H9 (cell line): ENCODE measurements around the gene DHRSX. TPM values are rescaled to one million over a fixed set of nuclear protein-coding genes. Genes with fewer than 3 reads are reported as not detected.

Experiments
- DNase-seq: peaks from one replicate; pipeline ENCODE4 v3.0.0-alpha.2; 2017
- H2AFZ ChIP-seq: one replicate; pipeline ENCODE4 v1.6.1; 2013; ENCODE audit warnings: mild to moderate bottlenecking, low read length, control low read depth, moderate library complexity
- H2AK5ac ChIP-seq: 2 replicates; pipeline ENCODE4 v1.6.1; 2013; ENCODE audit warnings: low read length, control low read depth, mixed read lengths; ENCODE audit not compliant: insufficient read length
- H2BK120ac ChIP-seq: one replicate; pipeline ENCODE4 v1.6.1; 2013; ENCODE audit warnings: low read depth, mild to moderate bottlenecking, low read length, control low read depth, inconsistent platforms; ENCODE audit not compliant: poor library complexity, severe bottlenecking
- H2BK12ac ChIP-seq: 2 replicates; pipeline ENCODE4 v1.6.1; 2013; ENCODE audit warnings: low read length, control low read depth, mixed read lengths, low read depth; ENCODE audit not compliant: insufficient read length
- H2BK15ac ChIP-seq: 2 replicates; pipeline ENCODE4 v1.6.1; 2013; ENCODE audit warnings: low read depth, low read length, control low read depth
- H2BK20ac ChIP-seq: one replicate; pipeline ENCODE4 v1.6.1; 2013; ENCODE audit warnings: low read depth, mild to moderate bottlenecking, low read length, control low read depth, inconsistent platforms; ENCODE audit not compliant: poor library complexity, severe bottlenecking
- H2BK5ac ChIP-seq: 2 replicates; pipeline ENCODE4 v1.6.1; 2013; ENCODE audit warnings: low read length, control low read depth, mixed read lengths; ENCODE audit not compliant: insufficient read length
- H3K14ac ChIP-seq: 2 replicates; pipeline ENCODE4 v1.6.1; 2013; ENCODE audit warnings: low read length, control low read depth; ENCODE audit not compliant: insufficient read depth
- H3K18ac ChIP-seq: 2 replicates; pipeline ENCODE4 v1.6.1; 2013; ENCODE audit warnings: low read depth, mild to moderate bottlenecking, mixed read lengths, low read length, control low read depth; ENCODE audit not compliant: insufficient read length
- H3K23ac ChIP-seq: 2 replicates; pipeline ENCODE4 v1.6.1; 2013; ENCODE audit warnings: low read length, control low read depth, mixed read lengths, low read depth; ENCODE audit not compliant: insufficient read length
- H3K23me2 ChIP-seq: 2 replicates; pipeline ENCODE4 v1.6.1; 2013; ENCODE audit warnings: low read depth, mild to moderate bottlenecking, mixed read lengths, low read length, control low read depth; ENCODE audit not compliant: insufficient read length, poor library complexity, severe bottlenecking
- H3K27ac ChIP-seq: 2 replicates; pipeline ENCODE4 v1.5.1; 2013; ENCODE audit warnings: low read length, control low read depth, mixed read lengths, low read depth; ENCODE audit not compliant: insufficient read length
- H3K27me3 ChIP-seq: 2 replicates; pipeline ENCODE4 v1.6.1; 2013; ENCODE audit warnings: low read length, control low read depth, inconsistent platforms; ENCODE audit not compliant: insufficient read depth
- H3K4ac ChIP-seq: 2 replicates; pipeline ENCODE4 v1.6.1; 2013; ENCODE audit warnings: low read depth, mild to moderate bottlenecking, control low read depth, inconsistent platforms, low read length, moderate library complexity
- H3K4me1 ChIP-seq: 2 replicates; pipeline ENCODE4 v1.6.1; 2013; ENCODE audit warnings: low read length, control low read depth, inconsistent platforms; ENCODE audit not compliant: insufficient read depth
- H3K4me2 ChIP-seq: 2 replicates; pipeline ENCODE4 v1.6.1; 2013; ENCODE audit warnings: low read length, control low read depth, mixed read lengths; ENCODE audit not compliant: insufficient read length, insufficient read depth
- H3K56ac ChIP-seq: 2 replicates; pipeline ENCODE4 v1.6.1; 2013; ENCODE audit warnings: low read depth, mild to moderate bottlenecking, mixed read lengths, low read length, control low read depth; ENCODE audit not compliant: insufficient read length
- H3K79me1 ChIP-seq: 2 replicates; pipeline ENCODE4 v1.6.1; 2013; ENCODE audit warnings: low read depth, mild to moderate bottlenecking, moderate library complexity, low read length, control low read depth, inconsistent platforms; ENCODE audit not compliant: insufficient read depth, poor library complexity, severe bottlenecking
- H3K79me2 ChIP-seq: 2 replicates; pipeline ENCODE4 v1.6.1; 2013; ENCODE audit warnings: low read length, control low read depth, inconsistent platforms; ENCODE audit not compliant: insufficient read depth
- H3K9ac ChIP-seq: 2 replicates; pipeline ENCODE4 v1.6.1; 2013; ENCODE audit warnings: low read length, control low read depth, mixed read lengths; ENCODE audit not compliant: insufficient read length; ENCODE audit errors: extremely low read depth
- H3K9me3 ChIP-seq: one replicate; pipeline ENCODE4 v1.6.1; 2013; ENCODE audit warnings: low read depth, low read length, inconsistent platforms; ENCODE audit not compliant: control insufficient read depth
- H3T11ph ChIP-seq: one replicate; pipeline ENCODE4 v1.6.1; 2013; ENCODE audit warnings: mild to moderate bottlenecking, low read length, control low read depth, inconsistent platforms
- H4K20me1 ChIP-seq: one replicate; pipeline ENCODE4 v1.6.1; 2013; ENCODE audit not compliant: control insufficient read depth, insufficient read length, insufficient read depth
- H4K5ac ChIP-seq: 2 replicates; pipeline ENCODE4 v1.6.1; 2013; ENCODE audit warnings: low read depth, mild to moderate bottlenecking, mixed read lengths, low read length, control low read depth; ENCODE audit not compliant: insufficient read length
- H4K8ac ChIP-seq: replicated peaks from 2 replicates; pipeline ENCODE4 v1.6.1; 2013; ENCODE audit warnings: low read length, control low read depth, mixed read lengths, low read depth; ENCODE audit not compliant: insufficient read length
- H4K91ac ChIP-seq: 2 replicates; pipeline ENCODE4 v1.6.1; 2013; ENCODE audit warnings: low read depth, mild to moderate bottlenecking, moderate library complexity, mixed read lengths, low read length, control low read depth; ENCODE audit not compliant: insufficient read length
- H3K27ac Mint-ChIP-seq, 3 experiments: 2 replicates in 2 of 3; 3 replicates in 1 of 3; pipeline ENCODE4 v1.8.0; 2020 to 2021; ENCODE audit warnings: mixed read lengths in 3 of 3, mild to moderate bottlenecking in 1 of 3, moderate library complexity in 1 of 3
- H3K27me3 Mint-ChIP-seq: 2 replicates; pipeline ENCODE4 v1.8.0; 2021; ENCODE audit warnings: low read depth, mild to moderate bottlenecking, moderate library complexity, mixed read lengths
- H3K36me3 Mint-ChIP-seq, 3 experiments: 2 replicates in 2 of 3; 3 replicates in 1 of 3; pipeline ENCODE4 v1.8.0; 2020 to 2021; ENCODE audit warnings: low read depth in 3 of 3, mixed read lengths in 3 of 3; ENCODE audit not compliant: insufficient read depth in 1 of 3
- H3K4me1 Mint-ChIP-seq, 2 experiments: 2 replicates each; pipeline ENCODE4 v1.8.0; 2020; ENCODE audit warnings: mixed read lengths in 2 of 2
- H3K4me3 Mint-ChIP-seq, 2 experiments: 2 replicates in 1 of 2; 3 replicates in 1 of 2; pipeline ENCODE4 v1.8.0; 2020 to 2021; ENCODE audit warnings: mild to moderate bottlenecking in 2 of 2, mixed read lengths in 2 of 2, moderate library complexity in 1 of 2
- H3K9me3 Mint-ChIP-seq, 2 experiments: 2 replicates in 1 of 2; 3 replicates in 1 of 2; pipeline ENCODE4 v1.8.0; 2020; ENCODE audit warnings: mild to moderate bottlenecking in 2 of 2, mixed read lengths in 2 of 2, moderate library complexity in 1 of 2
- WGBS: extraction: QIAGEN DNeasy Blood & Tissue Kit; methylation state at CpG from one replicate; pipeline ENCODE4 v1.1.7; 2013; ENCODE audit warnings: missing lambda C conversion rate, low lambda C conversion rate, mixed read lengths; ENCODE audit not compliant: insufficient read length; ENCODE audit errors: extremely low coverage; 5-methylcytosine and 5-hydroxymethylcytosine counted together
- total RNA-seq: library from RNA; stranded (reverse); gene quantifications from 2 replicates; pipeline ENCODE4 v1.2.1, GENCODE V29; 2021
- TF ChIP-seq, protein P1 (sequence below): fragments of 200-600 bp; sonication (generic); conservative IDR thresholded peaks from 3 replicates; pipeline ENCODE4 v1.8.0; 2021; ENCODE audit warnings: antibody characterized with exemption, mild to moderate bottlenecking

The DHRSX gene
- total RNA-seq, 1 experiment from 2014 or later, result 44.0 TPM

DNA sequence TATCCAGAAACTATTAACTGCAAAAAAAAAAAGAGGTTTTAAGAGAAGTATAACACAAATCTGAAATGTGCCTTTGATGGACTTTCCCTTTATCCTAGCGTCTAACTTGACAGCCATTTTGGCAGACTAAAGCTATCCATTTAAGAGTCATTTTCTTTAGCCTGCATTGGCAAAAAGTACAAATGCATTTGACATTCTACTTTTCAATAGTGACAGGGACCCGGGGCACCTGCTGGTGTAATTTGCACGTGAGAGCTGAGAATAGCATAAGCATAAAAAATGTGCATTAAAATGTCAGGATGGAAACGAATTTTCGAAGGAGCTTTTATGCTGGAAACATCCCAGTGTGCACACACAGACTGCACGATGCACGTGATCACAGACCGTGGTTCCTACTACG is 91.9 kb downstream of the DHRSX start:
- Mint-ChIP-seq H3K27ac (no peak overlapping the region), H3K4me3 (no peak overlapping the region), H3K36me3 (peaks cover 29 to 46% (median 36%) of the 10 kb centered on the region in 3 experiments), H3K9me3 (peaks cover 14 to 20% of the 10 kb centered on the region in 2 experiments), H3K4me1 (peaks cover 18 to 20% of the 10 kb centered on the region in 2 experiments), H3K27me3 (no peaks in the 10 kb centered on the region)
- Histone ChIP-seq H3K4me2 (no peak overlapping the region), H3K18ac (no peak overlapping the region), H4K20me1 (peaks cover 3% of the 10 kb centered on the region), H3K9me3 (peaks cover 12% of the 10 kb centered on the region), H3K4me1 (no peaks in the 10 kb centered on the region; the same call in 1 of the 2 replicates), H3K23ac (no peak overlapping the region), H3K79me2 (no peaks in the 10 kb centered on the region; the same call in 1 of the 2 replicates), H3K23me2 (no peaks in the 10 kb centered on the region), H4K91ac (no peak overlapping the region), H2BK15ac (no peak overlapping the region), H2AK5ac (no peak overlapping the region), H2BK120ac (no peak overlapping the region), H4K8ac (no peak overlapping the region), H3K14ac (no peak overlapping the region), H3K27ac (no peak overlapping the region), H3K27me3 (no peaks in the 10 kb centered on the region), H2BK12ac (no peak overlapping the region), H3K56ac (no peak overlapping the region), H3K9ac (no peak overlapping the region), H3K79me1 (peaks cover 5% of the 10 kb centered on the region), H4K5ac (no peak overlapping the region), H2BK5ac (no peak overlapping the region), H2AFZ (no peak overlapping the region), H3K4ac (no peak overlapping the region), H3T11ph (no peak overlapping the region), H2BK20ac (no peak overlapping the region)
- TF ChIP-seq, protein P1, sequence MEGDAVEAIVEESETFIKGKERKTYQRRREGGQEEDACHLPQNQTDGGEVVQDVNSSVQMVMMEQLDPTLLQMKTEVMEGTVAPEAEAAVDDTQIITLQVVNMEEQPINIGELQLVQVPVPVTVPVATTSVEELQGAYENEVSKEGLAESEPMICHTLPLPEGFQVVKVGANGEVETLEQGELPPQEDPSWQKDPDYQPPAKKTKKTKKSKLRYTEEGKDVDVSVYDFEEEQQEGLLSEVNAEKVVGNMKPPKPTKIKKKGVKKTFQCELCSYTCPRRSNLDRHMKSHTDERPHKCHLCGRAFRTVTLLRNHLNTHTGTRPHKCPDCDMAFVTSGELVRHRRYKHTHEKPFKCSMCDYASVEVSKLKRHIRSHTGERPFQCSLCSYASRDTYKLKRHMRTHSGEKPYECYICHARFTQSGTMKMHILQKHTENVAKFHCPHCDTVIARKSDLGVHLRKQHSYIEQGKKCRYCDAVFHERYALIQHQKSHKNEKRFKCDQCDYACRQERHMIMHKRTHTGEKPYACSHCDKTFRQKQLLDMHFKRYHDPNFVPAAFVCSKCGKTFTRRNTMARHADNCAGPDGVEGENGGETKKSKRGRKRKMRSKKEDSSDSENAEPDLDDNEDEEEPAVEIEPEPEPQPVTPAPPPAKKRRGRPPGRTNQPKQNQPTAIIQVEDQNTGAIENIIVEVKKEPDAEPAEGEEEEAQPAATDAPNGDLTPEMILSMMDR, result no peak
- WGBS, result no CpG with 5 or more reads among the region's 9 CpGs
- DNase-seq, result no peak
